ENCODE data around the gene ADGRG2. TPM values are rescaled to one million over a fixed set of nuclear protein-coding genes. Genes with fewer than 3 reads are reported as not detected.

The ADGRG2 gene
- total and polyA plus RNA-seq, 8 donors, result 0.30 to 2.6 (median 0.69) TPM

DNA sequence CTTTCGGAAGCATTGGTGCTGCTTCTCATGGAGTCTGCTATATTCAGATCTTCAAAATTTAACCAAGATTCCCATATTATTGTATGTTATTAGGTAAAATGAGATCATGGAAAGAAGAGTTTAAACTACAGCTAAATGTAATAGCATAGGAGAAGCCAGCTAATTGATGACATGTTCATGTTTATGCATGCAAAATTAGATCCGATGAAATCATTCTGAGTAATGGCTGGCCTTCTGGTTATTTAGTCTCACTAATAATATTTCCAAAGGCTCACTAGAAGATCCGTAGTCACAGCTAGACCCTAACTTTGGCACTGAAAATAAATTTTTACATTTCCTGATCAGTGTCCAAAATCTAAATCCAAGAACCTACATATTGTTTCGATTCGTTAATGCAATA, 118.5 kb downstream of the ADGRG2 start:
- no peak for FAIRE-seq
- intact Hi-C loops (cut with DNase I), result no loop called here
- ATAC-seq, result no peak
- Histone ChIP-seq H3K27me3 (no peaks in the 10 kb centered on the region), H3K4me3 (no peak overlapping the region), H3K27ac (no peak overlapping the region), H3K36me3 (no peaks in the 10 kb centered on the region), H3K4me1 (no peaks in the 10 kb centered on the region), H3K9me3 (no peaks in the 10 kb centered on the region)
- TF ChIP-seq, protein P1, sequence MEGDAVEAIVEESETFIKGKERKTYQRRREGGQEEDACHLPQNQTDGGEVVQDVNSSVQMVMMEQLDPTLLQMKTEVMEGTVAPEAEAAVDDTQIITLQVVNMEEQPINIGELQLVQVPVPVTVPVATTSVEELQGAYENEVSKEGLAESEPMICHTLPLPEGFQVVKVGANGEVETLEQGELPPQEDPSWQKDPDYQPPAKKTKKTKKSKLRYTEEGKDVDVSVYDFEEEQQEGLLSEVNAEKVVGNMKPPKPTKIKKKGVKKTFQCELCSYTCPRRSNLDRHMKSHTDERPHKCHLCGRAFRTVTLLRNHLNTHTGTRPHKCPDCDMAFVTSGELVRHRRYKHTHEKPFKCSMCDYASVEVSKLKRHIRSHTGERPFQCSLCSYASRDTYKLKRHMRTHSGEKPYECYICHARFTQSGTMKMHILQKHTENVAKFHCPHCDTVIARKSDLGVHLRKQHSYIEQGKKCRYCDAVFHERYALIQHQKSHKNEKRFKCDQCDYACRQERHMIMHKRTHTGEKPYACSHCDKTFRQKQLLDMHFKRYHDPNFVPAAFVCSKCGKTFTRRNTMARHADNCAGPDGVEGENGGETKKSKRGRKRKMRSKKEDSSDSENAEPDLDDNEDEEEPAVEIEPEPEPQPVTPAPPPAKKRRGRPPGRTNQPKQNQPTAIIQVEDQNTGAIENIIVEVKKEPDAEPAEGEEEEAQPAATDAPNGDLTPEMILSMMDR (IDR thresholded peaks at IDR 0.05), result no peak
- no peak for DNase-seq
- WGBS, 2 donors, result 86 to 87% methylated on average over 5 of the region's 5 CpGs

DNA sequence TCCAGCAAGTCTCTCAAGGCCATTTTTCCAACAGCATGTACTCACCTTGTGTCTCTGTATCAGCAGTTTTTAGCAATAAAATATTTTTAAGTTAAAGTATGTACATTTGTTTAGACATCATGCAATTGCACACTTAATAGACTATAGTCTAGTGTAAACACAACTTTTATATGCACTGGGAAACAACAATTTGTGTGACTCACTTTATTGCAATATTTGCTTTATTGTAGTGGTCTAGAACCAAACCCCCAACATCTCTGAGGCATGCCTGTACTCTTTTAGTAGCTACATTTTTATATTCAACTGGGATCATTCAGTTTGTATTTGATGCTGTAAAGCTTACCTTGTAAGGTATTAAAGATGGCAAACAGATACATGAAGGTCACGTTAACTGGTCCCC, 123.6 kb downstream of the ADGRG2 start:
- no peak for FAIRE-seq
- H3K27me3 ChIP-seq, result no peaks in the 10 kb centered on the region
- no peaks in the 10 kb centered on the region for H3K9me3 ChIP-seq
- 36 to 83% methylated on average over 1 of the region's 1 CpG for WGBS, 2 donors
- intact Hi-C loops (cut with DNase I), result no loop called here
- TF ChIP-seq, protein P1 (IDR thresholded peaks at IDR 0.05), result no peak
- ATAC-seq, result no peak
- no peaks in the 10 kb centered on the region for H3K4me1 ChIP-seq
- no peak overlapping the region for H3K27ac ChIP-seq
- H3K4me3 ChIP-seq, result no peak overlapping the region
- no peak for DNase-seq
- H3K36me3 ChIP-seq, result no peaks in the 10 kb centered on the region

DNA sequence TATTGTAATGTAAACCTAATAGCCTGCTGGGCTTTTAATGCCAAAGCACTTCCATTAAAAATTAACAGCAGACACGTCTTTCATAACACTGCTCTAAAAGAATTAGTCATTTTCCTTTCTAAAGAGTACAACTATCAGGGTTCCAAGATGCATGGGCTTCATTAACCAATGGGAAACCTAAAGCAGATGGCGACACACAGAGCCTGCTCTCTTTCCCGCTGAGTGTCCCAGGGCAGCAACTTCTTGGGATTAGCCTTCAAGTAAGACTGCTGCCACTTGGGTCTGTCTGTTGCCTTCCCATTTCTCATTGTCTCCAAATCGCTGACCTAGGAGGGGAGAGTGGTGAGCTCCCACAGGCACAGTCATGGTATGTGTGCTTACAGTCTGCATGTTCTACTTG, 124.4 kb downstream of the ADGRG2 start:
- H3K4me1 ChIP-seq, result no peaks in the 10 kb centered on the region

DNA sequence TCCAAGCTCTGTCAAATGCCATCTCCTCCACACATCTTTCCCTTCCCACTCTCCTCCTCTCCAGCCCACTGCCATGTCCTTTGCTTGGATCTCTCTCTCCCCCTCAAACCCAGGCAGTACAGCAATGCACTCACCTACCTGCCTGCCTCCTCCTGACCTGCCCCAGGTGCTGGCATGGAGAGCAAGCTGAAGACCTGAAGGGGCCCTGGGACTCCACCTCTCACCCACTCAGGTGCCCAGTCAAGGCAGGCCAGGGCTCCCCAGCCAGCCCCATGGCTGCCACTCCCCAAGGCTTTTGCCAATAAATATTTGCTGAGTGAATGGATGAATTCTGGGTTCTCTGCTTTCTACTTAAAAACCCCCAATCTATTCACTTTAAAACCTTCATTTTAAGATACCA, 125.7 kb downstream of the ADGRG2 start:
- no peaks in the 10 kb centered on the region for H3K36me3 ChIP-seq
- no peaks in the 10 kb centered on the region for H3K27me3 ChIP-seq
- H3K27ac ChIP-seq, result no peak overlapping the region
- H3K4me3 ChIP-seq, result no peak overlapping the region
- no peaks in the 10 kb centered on the region for H3K4me1 ChIP-seq
- no peaks in the 10 kb centered on the region for H3K9me3 ChIP-seq
- intact Hi-C loops (cut with DNase I), result no loop called here
- FAIRE-seq (no peak), DNase-seq (no peak), ATAC-seq (no peak)
- TF ChIP-seq, protein P1 (IDR thresholded peaks at IDR 0.05), result no peak

More for the DNA sequence above, 124.4 kb downstream of the ADGRG2 start:
- intact Hi-C loops (cut with DNase I), result no loop called here
- ATAC-seq (no peak), FAIRE-seq (no peak), DNase-seq (no peak)
- Histone ChIP-seq H3K4me3 (no peak overlapping the region), H3K27me3 (no peaks in the 10 kb centered on the region), H3K27ac (no peak overlapping the region), H3K9me3 (no peaks in the 10 kb centered on the region), H3K36me3 (no peaks in the 10 kb centered on the region)
- 38 to 72% methylated on average over 4 of the region's 4 CpGs for WGBS, 2 donors
- TF ChIP-seq, protein P1 (IDR thresholded peaks at IDR 0.05), result no peak

DNA sequence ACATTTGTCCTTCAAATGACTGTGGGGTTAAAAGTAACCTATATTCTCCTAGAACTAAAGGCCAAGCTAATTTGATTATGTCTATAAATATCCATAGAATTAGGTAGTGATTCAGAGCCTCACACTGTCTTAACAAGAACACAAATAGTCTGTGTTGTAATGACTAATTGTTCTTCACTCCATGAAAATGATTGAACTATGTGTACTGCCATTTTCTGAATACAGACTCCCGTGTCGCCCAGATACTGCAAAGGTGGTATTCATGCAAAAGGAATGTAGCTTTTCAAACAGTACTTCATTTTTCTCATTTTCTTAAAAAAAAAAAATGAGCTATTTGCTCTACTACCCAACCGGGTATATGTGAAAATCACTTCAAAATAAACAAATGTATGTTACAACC, 127.0 kb downstream of the ADGRG2 start:
- no peaks in the 10 kb centered on the region for H3K9me3 ChIP-seq
- WGBS, 2 donors, result 48 to 54% methylated on average over 3 of the region's 3 CpGs
- no peaks in the 10 kb centered on the region for H3K4me1 ChIP-seq
- FAIRE-seq, result no peak
- H3K4me3 ChIP-seq, result no peak overlapping the region
- no peak for ATAC-seq
- H3K27me3 ChIP-seq, result no peaks in the 10 kb centered on the region
- intact Hi-C loops (cut with DNase I), result no loop called here
- no peak for DNase-seq
- no peaks in the 10 kb centered on the region for H3K36me3 ChIP-seq
- H3K27ac ChIP-seq, result no peak overlapping the region
- TF ChIP-seq, protein P1 (IDR thresholded peaks at IDR 0.05), result no peak
